HG03439 (cell line): Measurements from ENCODE around the gene FCER2.

Source experiments
- ATAC-seq: cut with Tn5 transposase; IDR thresholded peaks from one replicate; pipeline ENCODE4 v1.9.1; 2021; ENCODE audit warnings: mild to moderate bottlenecking, moderate library complexity; ENCODE audit not compliant: unreplicated experiment

FCER2 gene

GRCh38 chr19:7704280-7705060, 2.5 kb upstream of the FCER2 start:
- no peak for ATAC-seq

GRCh38 chr19:7703332-7703731, 1.4 kb upstream of the FCER2 start:
- no peak for ATAC-seq

GRCh38 chr19:7701049-7701653, 780 bp downstream of the FCER2 start:
- ATAC-seq: no peak

- ATAC-seq: no peak
These were observed 2.2 kb downstream of the FCER2 start for GRCh38 chr19:7699417-7700401.

GRCh38 chr19:7699003-7699402, 2.9 kb downstream of the FCER2 start:
- no peak for ATAC-seq

- no peak for ATAC-seq
These were observed 3.3 kb downstream of the FCER2 start for GRCh38 chr19:7698583-7698982.

- no peak for ATAC-seq
These were observed 4.1 kb downstream of the FCER2 start for GRCh38 chr19:7697721-7698287.

- no peak for ATAC-seq
These were observed 7.4 kb downstream of the FCER2 start for GRCh38 chr19:7694499-7694898.

- no peak for ATAC-seq
These were observed 9.4 kb downstream of the FCER2 start for GRCh38 chr19:7692417-7693088.

GRCh38 chr19:7691497-7691896, 10.4 kb downstream of the FCER2 start:
- no peak for ATAC-seq

- no peak for ATAC-seq
These were observed 11.1 kb downstream of the FCER2 start for GRCh38 chr19:7690779-7691258.

- no peak for ATAC-seq
These were observed 12.8 kb downstream of the FCER2 start for GRCh38 chr19:7689165-7689564.

GRCh38 chr19:7687177-7687576, 14.8 kb downstream of the FCER2 start:
- ATAC-seq: no peak

- ATAC-seq: no peak
These were observed 16.1 kb downstream of the FCER2 start for GRCh38 chr19:7685546-7686445.

- no peak for ATAC-seq
These were observed 19.6 kb downstream of the FCER2 start for GRCh38 chr19:7682175-7682855.

- no peak for ATAC-seq
These were observed 20.4 kb downstream of the FCER2 start for GRCh38 chr19:7681340-7682174.

- ATAC-seq: peak; percentile 61
These were observed 21.2 kb downstream of the FCER2 start, which contains the start of gene TRAPPC5 for GRCh38 chr19:7680606-7681339. Gene TRAPPC5 (plus strand): TSS chr19:7680833. CDS start chr19:7682254, 1,421 bp downstream.
